Activated CD4-positive, alpha-beta T cell treated with anti-CD3 and anti-CD28 coated beads, Interleukin-2, amount 50 U/mL, for 16 hours (primary cell): ENCODE results near the gene SRGAP3.

Experiments used
- DNase-seq: peaks from one replicate; pipeline ENCODE4 v3.0.0-alpha.2; 2020

The SRGAP3 gene

DNA sequence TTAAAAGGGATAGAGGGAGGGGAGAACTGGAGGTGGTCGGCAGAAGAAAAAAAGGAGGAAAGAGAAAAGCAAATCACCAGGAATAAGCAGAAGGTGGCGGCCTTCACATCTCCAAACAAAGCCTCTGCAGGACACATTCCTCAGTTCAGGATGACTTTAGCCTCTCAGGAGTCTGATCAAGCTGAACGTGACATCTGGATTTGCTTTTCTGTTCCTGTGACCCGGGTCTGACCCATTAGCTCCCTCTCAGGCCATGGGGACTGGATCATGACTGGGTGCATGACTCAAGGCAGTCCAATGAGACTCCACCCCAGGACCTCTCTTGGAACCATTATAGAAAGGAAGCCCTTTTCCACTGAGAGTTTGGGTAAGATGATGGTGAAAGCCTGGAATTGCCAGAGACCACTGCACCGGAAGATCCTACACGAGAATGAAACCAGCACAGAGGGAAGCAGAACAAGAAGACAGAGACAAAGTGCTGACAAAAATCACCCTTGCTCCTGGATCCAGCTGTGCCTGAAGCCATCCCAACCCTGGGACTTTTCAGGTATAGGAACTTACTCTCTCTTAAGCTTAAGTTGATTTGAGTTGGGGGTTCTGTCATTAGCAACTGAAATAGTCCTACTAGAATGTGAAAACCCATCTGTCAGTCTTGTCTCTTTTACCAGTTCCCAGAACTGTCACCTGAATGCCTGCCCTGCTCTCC, 240.7 kb downstream of the SRGAP3 start:
- DNase-seq: no peak

DNA sequence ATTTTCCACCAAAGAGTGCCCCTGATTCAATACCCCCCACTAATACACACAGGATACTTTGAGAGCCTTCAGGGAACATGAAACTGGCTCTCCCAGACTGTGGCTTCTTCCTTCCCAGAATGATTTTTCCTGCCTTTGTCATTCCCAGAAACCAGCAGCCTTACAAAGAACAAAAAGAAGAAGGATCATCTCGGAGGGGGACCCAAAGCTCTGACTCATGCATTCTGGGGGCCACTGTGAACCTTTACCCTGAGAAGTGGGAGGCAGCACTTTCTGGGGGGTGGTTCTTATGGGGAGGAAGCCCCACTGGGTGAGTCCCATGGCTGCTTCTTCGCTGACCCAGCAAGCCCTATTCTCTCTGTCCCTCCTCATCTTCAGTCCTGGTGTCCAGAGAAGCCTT, 241.5 kb downstream of the SRGAP3 start:
- no peak for DNase-seq

DNA sequence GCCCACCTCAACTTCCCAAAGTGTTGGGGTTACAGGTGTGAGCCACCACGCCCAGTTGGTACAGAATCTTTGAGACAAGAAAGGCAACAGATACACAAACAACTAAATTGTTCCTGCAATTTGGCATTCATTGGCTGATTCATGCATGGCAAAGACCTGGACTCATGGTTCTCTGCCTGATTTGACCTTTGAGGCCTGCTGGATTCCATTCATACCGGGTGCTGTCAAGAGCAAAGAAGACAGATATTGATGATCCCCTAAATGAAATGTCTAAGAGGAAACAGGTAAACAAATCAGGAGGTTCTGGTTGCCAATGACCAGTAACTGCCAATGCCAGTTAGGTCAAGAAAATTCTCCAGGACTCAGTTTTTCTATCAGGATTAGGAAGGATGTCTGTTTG, 242.2 kb downstream of the SRGAP3 start:
- DNase-seq: no peak

GRCh38 chr3:9000041-9000440, 249.4 kb downstream of the SRGAP3 start:
- DNase-seq: no peak

- DNase-seq: no peak
Observed at GRCh38 chr3:8997151-8997550, 252.3 kb downstream of the SRGAP3 start.

GRCh38 chr3:8996681-8997121, 252.7 kb downstream of the SRGAP3 start:
- no peak for DNase-seq

- DNase-seq: no peak
Observed at GRCh38 chr3:8996216-8996615, 253.2 kb downstream of the SRGAP3 start.

- DNase-seq: no peak
Observed at GRCh38 chr3:8994226-8994625, 255.2 kb downstream of the SRGAP3 start.

DNA sequence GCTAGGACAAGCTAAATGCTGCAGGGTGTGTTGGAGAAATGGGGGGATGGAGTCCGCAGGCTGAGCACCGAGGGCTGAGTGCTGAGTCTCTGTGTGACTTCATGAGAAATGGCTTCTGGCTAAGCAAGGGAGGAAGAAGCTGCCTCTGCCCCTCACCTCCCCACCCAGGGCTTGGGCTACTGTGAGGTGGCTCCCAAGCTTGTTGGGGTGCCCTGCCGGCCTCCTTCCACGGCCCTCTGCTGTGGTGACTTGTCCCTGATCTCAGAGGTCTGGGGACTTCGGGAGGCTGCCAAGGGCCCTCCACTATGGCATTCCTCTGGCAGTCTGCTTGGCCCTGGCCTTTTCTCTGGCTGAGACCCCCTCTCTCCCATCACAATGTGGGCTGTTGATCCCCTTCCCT, 256.1 kb downstream of the SRGAP3 start:
- DNase-seq: no peak

- DNase-seq: no peak
Observed at GRCh38 chr3:8992854-8993253, 256.6 kb downstream of the SRGAP3 start.

GRCh38 chr3:8992199-8992598, 257.2 kb downstream of the SRGAP3 start:
- no peak for DNase-seq

DNA sequence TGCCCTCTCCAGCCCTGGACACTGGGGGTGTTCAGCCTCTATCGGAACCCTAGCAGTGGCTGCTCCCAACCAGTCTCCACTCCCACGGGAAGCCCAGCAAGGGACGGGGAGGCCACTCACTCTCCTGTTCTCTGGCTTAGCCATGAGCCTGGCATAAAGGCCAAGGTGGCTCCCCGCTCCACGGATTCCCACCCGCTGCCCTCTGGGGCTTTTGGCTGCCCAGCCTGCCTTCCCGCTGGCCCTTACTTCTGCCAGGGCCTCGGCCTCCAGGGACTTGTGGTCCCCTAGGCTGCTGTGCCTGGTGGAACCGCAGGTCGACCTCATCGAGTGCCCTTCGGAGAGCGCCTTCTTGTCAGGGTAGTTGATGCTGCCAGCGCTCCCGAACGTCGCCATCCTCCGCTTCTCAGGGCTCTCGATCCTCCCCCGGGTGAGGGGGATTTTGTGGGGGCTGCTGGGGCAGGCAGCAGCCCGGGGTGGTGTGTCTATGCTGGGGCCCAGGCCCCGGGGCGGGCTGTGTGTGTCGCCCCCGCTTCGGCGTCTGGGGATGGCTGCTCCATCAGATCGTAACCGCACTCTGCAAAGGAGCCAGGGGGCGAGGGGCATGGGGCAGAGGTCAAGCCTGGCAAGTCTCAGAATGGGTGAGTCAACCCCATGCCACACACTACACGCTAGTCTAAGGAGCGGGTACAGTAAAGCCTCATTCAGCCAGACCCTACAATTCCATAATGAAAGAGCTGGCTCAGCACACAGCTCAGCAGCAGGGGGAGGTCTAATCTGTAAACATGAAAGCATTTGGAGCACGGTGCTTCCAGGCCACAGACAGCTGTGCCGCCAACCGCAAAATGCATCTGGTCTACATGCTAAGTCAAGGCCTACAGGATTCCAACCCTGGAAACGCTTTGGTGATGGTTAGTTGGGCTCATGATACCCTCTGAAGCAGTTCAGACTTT, 258.9 kb downstream of the SRGAP3 start:
- DNase-seq: no peak

GRCh38 chr3:8988791-8989558, 260.5 kb downstream of the SRGAP3 start:
- no peak for DNase-seq

DNA sequence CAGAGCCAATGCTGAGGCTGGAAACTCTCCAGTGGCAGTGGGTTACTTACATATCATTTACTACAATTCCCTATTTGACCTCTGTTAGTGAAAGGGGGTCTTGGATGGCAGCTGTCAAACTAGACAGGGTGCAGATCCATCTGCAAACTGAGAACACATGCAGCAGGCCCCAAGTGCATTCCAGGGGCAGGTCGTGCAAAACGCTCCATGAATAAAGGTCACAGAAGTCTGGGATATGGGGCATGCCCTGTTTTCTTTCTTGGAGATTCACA, 261.1 kb downstream of the SRGAP3 start:
- DNase-seq: no peak

GRCh38 chr3:8987645-8988383, 261.6 kb downstream of the SRGAP3 start:
- DNase-seq: peak; percentile 69

GRCh38 chr3:8987226-8987625, 262.2 kb downstream of the SRGAP3 start:
- DNase-seq: no peak

GRCh38 chr3:8986741-8987140, 262.7 kb downstream of the SRGAP3 start:
- DNase-seq: no peak

- DNase-seq: no peak
Observed at GRCh38 chr3:8985876-8986275, 263.6 kb downstream of the SRGAP3 start.

- DNase-seq: no peak
Observed at GRCh38 chr3:8985411-8985831, 264.0 kb downstream of the SRGAP3 start.

- DNase-seq: no peak
Observed at GRCh38 chr3:8984526-8984925, 264.9 kb downstream of the SRGAP3 start.

DNA sequence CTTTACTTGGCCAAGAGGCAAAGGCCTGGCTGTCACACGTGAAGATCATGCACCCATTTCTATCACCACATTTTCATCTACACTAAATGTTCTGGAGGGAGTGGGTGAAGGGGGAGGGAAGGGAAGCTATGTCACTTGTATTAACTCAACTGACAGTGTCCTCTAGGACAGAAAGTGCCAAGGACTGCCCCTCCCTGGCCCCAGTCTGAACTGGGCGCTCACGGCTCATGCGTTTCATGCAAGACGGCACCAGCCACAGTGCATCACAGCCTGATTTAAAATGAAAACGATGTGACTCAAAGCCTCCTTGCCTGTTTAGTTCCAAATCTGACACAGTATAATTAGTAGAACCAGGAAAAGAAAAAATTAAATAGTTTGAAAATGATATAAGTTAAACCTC, 265.4 kb downstream of the SRGAP3 start:
- DNase-seq: no peak

DNA sequence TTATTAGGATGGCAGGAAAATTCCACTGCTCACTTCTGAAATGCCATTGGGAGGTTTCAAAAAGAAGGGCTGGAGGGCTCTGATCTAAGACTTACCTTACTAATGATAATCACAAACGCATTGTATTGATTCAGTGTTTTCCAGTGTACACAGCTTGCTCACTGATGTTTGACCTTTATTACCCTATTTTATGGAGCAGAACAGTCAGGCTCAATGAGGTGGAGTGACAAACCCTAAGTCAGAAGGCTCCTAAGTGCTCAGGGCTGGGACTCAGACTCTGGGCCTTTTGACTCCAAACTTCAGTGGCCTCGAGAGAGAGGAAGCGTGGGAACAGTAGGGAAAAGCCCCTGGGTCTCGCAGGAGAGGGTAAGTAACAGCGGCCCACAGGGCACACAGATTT, 265.9 kb downstream of the SRGAP3 start:
- DNase-seq: no peak

DNA sequence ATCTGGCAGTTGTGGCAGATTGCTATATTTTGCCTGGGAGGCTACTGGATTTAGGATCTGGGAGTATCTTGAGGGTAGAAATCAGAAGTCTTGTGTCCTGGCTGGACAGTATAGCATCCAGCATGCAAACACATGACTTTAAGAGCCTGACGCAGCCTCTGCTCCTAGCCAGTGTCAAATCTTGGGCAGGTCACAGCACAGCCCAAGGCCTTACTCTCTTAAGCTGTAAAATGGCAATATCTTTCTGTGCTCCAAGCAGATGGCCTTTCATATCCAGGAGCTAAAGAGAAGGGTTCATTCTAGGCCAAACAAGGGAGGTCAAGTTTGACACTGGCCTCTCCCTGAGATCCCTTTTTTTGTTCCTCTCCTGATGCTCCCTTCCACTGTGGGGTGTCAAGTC, 266.4 kb downstream of the SRGAP3 start:
- no peak for DNase-seq
